Thyroid gland (tissue), 4 donors: Measurements from ENCODE around the gene PACS2. TPM values are rescaled to one million over a fixed set of nuclear protein-coding genes. Genes with fewer than 3 reads are reported as not detected.

ENCODE experiments used
- DNase-seq, 2 donors: peaks; one replicate each; pipeline ENCODE4 v3.0.0-alpha.2; 2019
- H3K27ac ChIP-seq, 3 donors: fragments of 200-600 bp; sonication (generic); 1 replicate in 2 of 3; 2 replicates in 1 of 3; pipeline ENCODE4 v1.5.1; 2016 to 2019; ENCODE audit warnings: mild to moderate bottlenecking in 1 of 3, moderate library complexity in 1 of 3
- H3K27me3 ChIP-seq: fragments of 200-600 bp; sonication (generic); one replicate; pipeline ENCODE4 v1.5.1; 2019
- H3K36me3 ChIP-seq, 2 donors: fragments of 200-600 bp; sonication (generic); one replicate each; pipeline ENCODE4 v1.5.1; 2016 to 2019
- H3K4me1 ChIP-seq, 2 donors: fragments of 200-600 bp; sonication (generic); one replicate each; pipeline ENCODE4 v1.5.1; 2017 to 2019
- H3K4me3 ChIP-seq, 3 donors: fragments of 200-600 bp; sonication (generic); replicated peaks in 1 of 3; 1 replicate in 2 of 3; 2 replicates in 1 of 3; pipeline ENCODE4 v1.5.1; 2016; ENCODE audit warnings: mild to moderate bottlenecking in 1 of 3
- H3K9me3 ChIP-seq: fragments of 200-600 bp; sonication (generic); one replicate; pipeline ENCODE4 v1.5.1; 2017
- CTCF ChIP-seq, 6 experiments: fragments of 200-600 bp in 3 of 6; fragments of 450-650 bp in 3 of 6; sonication (generic) in 3 of 6; IDR thresholded peaks; one replicate each; pipeline ENCODE4 v1.5.1; 2016 to 2019; ENCODE audit warnings: antibody characterized with exemption in 6 of 6, mild to moderate bottlenecking in 2 of 6, inconsistent platforms in 1 of 6, moderate library complexity in 1 of 6
- POLR2A ChIP-seq, 2 donors: fragments of 450-650 bp; IDR thresholded peaks; one replicate each; pipeline ENCODE4 v1.6.1; 2017; ENCODE audit warnings: antibody characterized with exemption in 2 of 2, mild to moderate bottlenecking in 2 of 2, moderate library complexity in 1 of 2
- WGBS, 2 donors: methylation state at CpG; one replicate each; pipeline ENCODE4 v1.1.5; 2017; 5-methylcytosine and 5-hydroxymethylcytosine counted together
- intact Hi-C: fragments of 100-400 bp; cut with DNase I; formaldehyde crosslinking; loops from one replicate; pipeline ENCODE4 v1.15.1; 2023
- total RNA-seq, 4 donors: library from RNA; depleted of rRNA; stranded (reverse); fragments of >200 nt; gene quantifications; one replicate each; pipeline ENCODE4 v1.2.3, GENCODE V29; 2016

The PACS2 gene
- total RNA-seq, 4 donors from 2014 or later = 54.6 to 85.2 (median 72.1) TPM

DNA sequence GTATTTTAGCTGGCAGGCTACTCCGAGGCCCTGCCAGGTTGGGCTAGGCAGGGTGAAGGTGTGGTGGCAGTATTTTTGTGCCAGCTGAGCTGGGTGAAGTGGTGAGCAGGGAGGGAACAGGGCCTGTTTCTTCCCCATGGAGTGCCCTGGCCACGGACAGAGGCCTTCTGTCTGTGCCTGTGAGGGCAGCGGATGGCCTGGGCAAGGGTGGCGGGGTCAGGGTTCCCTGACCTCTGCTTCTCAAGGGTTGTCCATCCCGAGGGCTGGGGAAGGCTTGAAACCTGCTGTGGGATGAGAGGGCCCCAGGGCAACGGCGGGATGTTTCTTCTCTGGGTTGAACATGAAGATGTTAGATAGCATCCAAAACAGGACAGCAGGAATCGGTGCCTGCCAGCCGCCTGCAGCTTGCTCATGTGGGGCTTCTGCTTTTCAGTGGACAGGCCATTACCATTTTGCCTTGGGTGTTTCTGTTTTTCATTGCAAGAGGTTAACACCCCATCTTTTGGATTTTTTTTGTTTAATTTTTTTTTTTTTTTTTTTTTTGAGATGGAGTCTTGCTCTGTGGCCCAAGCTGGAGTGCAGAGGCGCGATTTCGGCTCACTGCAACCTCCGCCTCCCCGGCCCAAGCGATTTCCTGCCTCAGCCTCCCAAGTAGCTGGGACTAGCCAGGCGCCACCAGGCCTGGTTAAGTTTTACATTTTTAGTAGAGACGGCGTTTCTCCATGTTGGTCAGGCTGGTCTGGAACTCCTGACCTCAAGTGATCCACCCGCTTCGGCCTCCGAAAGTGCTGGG, 108.3 kb downstream of the PACS2 start:
- TF ChIP-seq POLR2A (IDR thresholded peaks at IDR 0.05) (no peak), CTCF (IDR thresholded peaks at IDR 0.05) (no peak)
- Histone ChIP-seq H3K36me3 (no peaks in the 10 kb centered on the region), H3K27me3 (no peaks in the 10 kb centered on the region), H3K9me3 (no peaks in the 10 kb centered on the region), H3K4me3 (no peak overlapping the region), H3K4me1 (peaks cover 23 to 29% of the 10 kb centered on the region in 2 donors), H3K27ac (no peak overlapping the region)
- intact Hi-C loops = no loop called here
- 81 to 84% methylated on average over 21 of the region's 21 CpGs for WGBS, 2 donors
- DNase-seq = peak; percentile 59 to 66

- no peak for DNase-seq
- intact Hi-C loops = no loop called here
- Histone ChIP-seq H3K4me1 (peaks cover 22 to 26% of the 10 kb centered on the region in 2 donors), H3K27me3 (no peaks in the 10 kb centered on the region), H3K4me3 (no peak overlapping the region), H3K9me3 (no peaks in the 10 kb centered on the region), H3K27ac (no peak overlapping the region), H3K36me3 (no peaks in the 10 kb centered on the region)
- 95 to 96% methylated on average over 20 of the region's 21 CpGs for WGBS, 2 donors
- TF ChIP-seq CTCF (IDR thresholded peaks at IDR 0.05) (no peak), POLR2A (IDR thresholded peaks at IDR 0.05) (no peak)
Observed at GRCh38 chr14:105423488-105424195, 109.1 kb downstream of the PACS2 start.

DNA sequence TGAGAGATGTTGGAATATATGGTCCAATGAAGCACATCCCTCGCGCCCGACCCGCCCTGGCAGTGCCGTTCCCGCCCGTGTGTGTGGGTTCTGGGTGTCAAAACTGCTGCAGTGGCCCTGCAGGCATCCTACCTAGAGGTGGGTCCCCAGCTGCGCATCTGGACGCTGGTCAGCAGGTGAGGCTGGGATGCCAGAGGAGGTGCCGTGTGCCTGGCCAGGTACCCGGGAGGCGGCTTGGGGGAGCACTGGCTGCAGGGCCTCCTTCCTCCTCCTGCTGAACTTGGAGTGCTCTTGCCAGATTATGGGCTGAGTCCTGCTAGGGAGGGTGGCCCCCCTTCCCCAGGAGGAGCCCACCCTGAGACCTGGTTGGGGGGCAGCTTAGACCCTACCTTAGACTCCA, 110.3 kb downstream of the PACS2 start:
- intact Hi-C loops = no loop called here
- H3K36me3 ChIP-seq = no peaks in the 10 kb centered on the region
- no peaks in the 10 kb centered on the region for H3K9me3 ChIP-seq
- H3K4me1 ChIP-seq = peaks cover 15 to 19% of the 10 kb centered on the region in 2 donors
- no peak for TF ChIP-seq POLR2A (IDR thresholded peaks at IDR 0.05)
- TF ChIP-seq CTCF (IDR thresholded peaks at IDR 0.05) = no peak
- WGBS, 2 donors = 95% methylated on average over 9 to 12 of the region's 12 CpGs
- no peak for DNase-seq
- H3K27ac ChIP-seq = no peak overlapping the region
- H3K4me3 ChIP-seq = no peak overlapping the region
- no peaks in the 10 kb centered on the region for H3K27me3 ChIP-seq

DNA sequence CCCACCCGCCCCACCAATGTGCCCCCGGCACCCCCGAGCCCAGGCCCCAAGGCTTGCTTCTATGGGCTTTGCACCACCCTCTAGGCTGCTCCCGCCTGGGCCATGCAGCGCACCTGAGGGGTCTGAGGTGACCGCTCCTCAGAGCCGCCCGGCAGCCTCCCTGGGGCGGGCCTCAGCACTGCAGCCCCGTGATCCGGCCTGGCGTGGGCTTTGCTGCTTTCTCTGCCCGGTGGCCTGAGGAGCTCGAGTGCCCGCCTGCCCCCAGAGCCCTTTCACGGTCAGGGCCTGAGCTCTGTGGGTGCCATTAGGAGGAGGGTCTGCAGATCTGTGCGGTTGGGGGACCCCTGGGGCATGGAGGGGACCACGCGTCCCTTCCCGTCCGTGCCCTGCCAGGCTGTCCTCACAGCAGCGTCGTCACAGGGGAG, 111.3 kb downstream of the PACS2 start:
- Histone ChIP-seq H3K4me3 (no peak overlapping the region), H3K27me3 (no peaks in the 10 kb centered on the region), H3K36me3 (no peaks in the 10 kb centered on the region), H3K9me3 (no peaks in the 10 kb centered on the region), H3K4me1 (peaks cover 10 to 18% of the 10 kb centered on the region in 2 donors), H3K27ac (no peak overlapping the region)
- no peak for DNase-seq
- WGBS, 2 donors = 99 to 100% methylated on average over 1 to 9 of the region's 23 CpGs
- TF ChIP-seq CTCF (IDR thresholded peaks at IDR 0.05) (no peak), POLR2A (IDR thresholded peaks at IDR 0.05) (no peak)
- intact Hi-C loops = no loop called here
